ENCODE results near the gene SIAH2.

SIAH2 gene

DNA sequence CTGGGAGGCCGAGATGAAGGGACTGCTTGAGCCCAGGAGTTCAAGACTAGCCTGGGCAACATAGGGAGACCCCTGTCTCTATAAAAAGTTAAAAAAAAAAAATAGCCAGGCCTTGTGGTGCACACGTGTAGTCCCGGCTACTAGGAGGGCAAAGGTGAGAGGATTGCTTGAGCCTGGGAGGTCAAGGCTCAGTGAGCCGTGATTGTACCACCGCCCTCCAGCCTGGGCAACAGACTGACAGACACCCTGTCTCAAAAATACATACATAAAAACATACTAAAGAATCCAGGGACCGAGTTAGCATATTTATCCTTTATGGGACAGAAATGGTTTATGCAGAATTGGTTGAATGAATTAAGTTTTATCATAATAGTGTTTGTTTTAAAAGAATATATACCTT lies 13.7 kb downstream of the SIAH2 start:
- no peak for DNase-seq (ENCODE audit: low read depth in 2 of 2)

DNA sequence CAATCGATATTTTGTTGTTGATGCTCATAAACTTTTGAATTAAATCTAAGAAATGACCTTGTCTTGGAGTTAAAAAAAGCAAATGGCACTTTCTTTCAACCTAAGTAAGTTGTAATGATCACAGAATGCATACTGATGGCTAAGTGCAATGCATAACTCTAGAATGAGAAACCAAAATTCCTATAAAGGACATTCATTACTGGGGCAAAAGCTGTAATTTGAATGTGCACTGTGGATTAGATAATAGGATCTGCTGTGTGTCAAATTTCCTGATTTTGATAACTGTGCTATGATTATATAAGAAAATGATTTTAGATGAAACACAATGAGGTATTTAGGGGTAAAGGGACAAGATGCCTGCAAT lies 14.3 kb downstream of the SIAH2 start:
- no peak for DNase-seq (ENCODE audit: low read depth in 2 of 2)

DNA sequence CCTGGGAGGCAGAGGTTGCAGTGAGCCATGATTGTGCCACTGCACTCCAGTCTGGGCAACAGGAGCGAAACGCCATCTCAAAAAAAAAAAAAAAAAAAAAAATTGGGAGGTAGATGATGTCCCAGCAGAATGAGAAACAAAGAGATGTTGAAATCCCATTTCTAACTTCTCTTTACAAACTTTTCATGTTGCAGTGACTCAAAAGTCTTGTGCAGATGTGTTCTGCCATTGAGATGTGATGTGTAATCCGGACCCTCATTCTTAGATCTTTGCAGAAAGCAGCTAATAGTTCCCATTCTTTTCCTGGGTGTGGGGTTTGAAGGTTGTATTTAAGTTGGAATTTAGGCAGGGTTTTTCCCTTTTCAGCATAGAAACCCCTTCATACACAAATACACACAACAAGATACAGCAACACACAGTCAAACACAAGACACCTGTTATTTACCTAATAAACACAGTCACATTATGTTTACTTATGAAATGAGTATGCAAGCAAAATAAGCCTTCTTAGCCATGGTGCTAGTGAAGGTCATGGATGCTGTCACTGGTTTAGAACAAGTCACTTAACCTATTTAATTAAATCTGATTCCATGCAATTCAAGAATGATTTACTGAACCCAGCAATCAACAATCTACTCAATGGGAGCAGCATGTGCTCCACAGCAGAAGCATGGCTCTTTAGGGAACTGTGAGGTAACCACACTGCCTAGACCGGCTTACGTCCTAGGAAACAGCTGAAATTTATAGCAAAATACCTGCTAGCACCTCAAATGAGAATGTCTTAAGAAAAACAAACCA lies 14.9 kb downstream of the SIAH2 start:
- DNase-seq (ENCODE audit: low read depth in 2 of 2) = no peak

DNA sequence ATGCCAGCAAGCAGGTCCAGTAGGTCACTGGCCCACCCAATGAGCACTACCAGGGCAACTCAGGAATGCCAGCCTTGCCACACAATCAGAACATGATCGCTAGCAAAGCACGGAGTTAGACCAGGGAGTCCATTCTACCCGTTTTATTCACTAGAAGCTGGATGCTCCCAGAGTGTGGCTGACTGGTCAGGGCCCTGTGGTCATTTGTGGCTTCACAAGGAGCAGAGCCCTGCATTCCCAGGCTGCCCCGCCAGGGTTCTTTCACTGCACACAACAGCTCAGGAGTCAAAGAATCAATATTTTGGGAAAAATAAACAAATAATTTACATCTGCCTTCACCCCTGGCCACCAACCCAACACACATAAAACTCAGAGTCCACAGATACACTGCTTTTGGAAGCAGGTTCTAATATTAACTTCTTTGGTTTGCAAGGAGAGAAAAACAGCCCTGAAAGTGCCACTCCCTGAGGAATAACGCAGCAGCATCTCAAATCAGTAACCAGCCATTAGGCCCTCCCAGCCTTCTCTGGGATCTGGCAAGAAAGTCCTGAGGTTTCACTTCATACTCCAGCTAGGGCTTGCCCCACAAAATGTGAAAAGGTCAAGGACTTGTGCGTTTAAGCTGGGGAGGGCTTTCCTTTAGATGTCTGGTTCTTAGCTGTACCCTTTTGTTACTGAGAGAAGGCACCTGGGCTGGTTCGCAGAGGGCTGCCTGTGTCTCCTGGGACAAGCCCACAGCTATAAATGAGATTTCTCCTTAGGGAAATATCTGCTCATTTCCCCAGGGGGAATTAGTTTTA lies 16.0 kb downstream of the SIAH2 start:
- no peak for DNase-seq (ENCODE audit: low read depth in 2 of 2)

DNA sequence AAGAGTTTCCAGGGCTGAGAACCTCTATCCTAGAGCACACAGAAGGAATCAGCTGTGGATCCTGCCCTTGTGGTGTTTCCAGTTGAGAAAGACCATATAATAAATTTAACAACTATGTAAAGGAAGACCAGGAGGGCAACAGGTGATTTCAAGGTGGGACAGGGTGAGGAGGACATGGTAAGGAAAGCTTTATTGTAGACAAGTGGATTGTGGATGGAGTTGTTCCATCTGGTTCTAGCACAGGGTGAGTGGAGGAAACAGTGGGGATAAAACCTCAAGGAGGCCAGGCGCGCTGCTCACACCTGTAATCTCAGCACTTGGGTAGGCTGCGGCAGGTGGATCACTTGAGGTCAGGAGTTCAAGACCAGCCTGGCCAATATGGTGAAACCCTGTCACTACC lies 17.1 kb downstream of the SIAH2 start:
- no peak for DNase-seq (ENCODE audit: low read depth in 2 of 2)

DNA sequence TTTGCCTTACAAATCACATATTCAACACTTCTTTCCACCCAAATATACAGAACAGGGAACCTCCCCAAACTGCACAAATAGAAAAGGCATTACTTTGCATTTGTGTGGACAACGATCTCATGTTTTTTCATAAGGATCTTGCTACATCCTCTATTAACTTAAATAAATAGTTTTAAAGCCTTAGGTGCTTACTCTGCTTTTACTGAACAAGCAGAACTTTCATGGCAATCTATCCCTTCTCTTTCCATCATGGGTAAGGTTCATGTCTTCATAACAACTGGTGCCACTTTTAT lies 18.1 kb downstream of the SIAH2 start:
- DNase-seq (ENCODE audit: low read depth in 2 of 2) = no peak

DNA sequence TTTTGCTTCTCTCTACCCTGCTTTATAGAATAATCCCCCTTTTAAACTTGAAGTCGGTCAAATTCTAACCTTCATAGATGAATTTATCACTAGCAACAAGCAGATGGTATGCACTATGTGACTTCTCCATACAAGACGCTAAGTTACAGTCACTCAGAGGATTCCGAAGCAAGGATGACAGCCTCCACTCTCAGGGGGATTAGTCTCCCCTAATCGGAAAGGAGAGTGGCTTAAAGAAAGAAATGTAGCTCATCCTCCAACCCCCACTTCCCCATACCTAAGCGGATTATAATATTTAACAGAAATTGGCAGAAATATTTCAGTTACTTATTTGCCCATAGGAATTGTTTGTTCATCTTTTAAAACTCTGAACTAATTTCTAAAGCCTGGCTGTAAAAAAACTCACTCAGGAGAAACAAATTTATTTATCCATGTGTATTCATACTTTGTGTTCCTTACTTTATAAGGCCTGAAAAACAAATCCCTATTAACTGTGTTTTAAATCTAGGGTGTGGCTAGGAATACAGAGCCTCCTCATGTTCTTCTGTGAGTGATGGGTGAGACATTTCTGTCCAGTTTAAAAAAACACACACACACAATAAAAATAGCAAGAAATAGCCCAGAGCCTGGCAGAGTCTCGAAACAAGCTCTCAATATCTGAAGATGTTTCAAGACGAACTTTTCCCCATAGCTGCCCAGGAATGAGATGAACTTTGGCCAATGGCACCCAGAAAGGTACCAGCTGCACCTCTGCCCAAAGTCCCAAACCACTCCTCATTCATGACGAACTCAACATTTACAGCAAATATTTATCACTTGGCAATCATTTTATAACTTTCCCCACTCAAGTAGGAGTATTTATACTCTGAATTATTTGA lies 18.7 kb downstream of the SIAH2 start:
- DNase-seq (ENCODE audit: low read depth in 2 of 2) = no peak

DNA sequence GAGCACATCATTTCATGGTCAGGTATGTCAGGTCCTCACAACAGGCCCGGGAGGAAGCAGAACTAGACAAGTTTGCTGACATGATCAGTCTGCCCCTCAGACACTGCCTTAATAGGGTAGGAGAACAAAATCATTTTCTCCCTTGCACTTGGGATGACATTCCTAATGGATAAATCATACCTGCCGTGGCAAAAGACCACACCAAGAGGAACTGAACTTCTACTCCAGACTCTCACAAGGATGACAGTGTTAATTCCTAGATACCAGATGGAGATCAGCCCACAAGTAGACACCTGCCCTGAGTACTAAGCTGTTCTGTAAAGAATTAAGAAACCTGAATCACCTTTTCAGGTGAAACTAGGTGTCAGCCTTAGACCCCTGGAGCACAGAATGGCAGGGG lies 19.5 kb downstream of the SIAH2 start:
- no peak for DNase-seq (ENCODE audit: low read depth in 2 of 2)

DNA sequence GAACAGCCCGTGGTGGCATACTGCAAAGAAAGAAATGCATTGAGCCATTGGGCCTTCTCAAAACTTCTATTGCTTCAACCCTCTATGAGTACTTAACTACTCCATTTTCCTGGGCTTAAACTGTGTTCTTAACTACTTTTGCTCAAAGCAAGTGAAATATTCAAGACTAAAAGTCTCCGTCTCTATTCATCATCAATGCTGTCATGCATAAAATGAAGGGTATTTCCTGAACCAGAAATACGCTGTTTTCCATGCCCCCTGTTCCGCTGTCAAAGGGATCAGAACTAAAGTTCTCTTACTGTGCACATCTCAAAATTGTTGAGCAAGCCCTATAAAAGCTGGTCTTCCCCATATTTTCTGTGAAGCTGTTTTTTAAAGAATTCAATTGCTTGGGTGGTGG lies 20.3 kb downstream of the SIAH2 start:
- no peak for DNase-seq (ENCODE audit: low read depth in 2 of 2)

DNA sequence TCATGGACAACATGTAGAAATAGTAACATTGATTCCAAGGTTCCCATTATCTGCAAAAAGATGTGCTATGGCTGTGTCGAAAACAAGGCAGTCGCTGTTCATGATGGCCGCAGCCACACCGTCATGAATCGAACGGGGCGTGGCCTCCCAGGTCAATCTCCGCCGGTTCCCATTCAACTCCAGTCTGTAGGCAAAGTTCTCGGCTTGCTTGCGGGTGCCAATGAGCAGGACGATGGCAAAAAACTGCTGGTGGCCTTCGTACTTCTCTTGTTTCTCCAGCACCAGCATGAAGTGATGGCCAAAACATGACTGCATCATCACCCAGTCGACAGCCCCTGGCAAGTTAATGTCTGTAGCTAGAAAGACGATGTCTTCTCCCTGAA lies 20.8 kb downstream of the SIAH2 start:
- no peak for DNase-seq (ENCODE audit: low read depth in 2 of 2)

DNA sequence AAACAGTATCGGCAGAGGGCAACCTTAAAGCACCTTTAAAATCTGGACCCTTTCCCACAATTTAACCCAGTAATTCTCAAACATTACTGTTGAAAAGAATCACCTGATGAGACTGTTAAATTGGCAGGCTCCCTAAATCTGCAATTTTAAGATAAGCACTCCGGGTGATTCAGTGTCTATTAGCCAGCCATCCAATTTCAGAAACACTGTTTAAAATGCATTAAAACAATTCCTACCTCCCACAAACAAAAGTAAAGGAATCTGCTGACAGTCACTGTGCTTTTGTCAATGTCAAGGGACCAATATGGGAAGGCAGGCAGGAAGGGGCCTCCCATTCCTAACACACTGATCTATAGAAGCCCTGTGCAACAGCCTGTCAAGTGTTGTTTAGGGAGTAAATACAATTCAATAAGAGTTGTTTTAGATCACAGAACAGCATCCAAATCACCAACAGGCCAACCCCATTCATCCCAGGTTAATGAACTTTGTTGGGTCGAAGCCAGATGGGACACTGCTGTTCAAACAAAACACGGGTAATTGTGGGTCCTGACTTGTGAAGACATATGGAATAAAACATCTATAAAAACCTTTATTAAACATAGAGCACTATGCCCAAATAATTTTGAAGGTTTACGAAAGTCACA lies 21.4 kb downstream of the SIAH2 start:
- no peak for DNase-seq (ENCODE audit: low read depth in 2 of 2)

DNA sequence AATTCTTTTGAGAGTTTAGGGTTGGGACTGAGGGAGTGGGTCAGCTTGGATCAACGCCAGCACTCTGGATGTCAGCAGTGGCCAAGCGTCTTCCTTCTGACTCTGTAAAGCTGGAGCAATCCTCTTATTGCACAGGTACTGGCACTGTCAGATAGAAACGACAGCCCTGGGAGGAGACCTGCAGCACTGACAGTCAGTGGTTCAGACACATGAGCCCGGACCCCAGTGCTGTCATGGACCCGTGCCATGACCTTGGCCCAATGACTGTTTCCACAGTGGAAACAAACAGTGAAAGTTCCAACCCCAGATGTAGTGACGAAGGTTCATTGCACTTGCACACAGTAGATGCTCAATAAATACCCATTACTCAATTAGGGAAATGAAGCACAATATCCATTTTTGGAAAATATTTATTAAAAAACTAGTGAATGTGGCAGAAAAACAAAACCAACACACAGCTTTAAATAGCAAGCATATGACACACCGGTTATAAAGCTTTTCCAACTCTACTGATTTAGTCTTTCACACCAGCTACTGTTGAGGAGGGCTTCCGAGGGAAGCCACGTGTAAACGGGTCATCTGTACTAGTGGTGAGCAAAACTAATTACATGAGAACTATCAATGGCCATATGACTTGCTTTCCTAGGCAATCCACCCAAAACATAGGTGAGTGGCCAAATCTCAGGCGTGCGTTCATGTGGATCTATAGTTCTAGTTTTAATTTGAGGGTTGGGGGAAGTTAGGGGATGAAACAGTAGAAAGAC lies 22.1 kb downstream of the SIAH2 start:
- DNase-seq (ENCODE audit: low read depth in 2 of 2) = no peak

DNA sequence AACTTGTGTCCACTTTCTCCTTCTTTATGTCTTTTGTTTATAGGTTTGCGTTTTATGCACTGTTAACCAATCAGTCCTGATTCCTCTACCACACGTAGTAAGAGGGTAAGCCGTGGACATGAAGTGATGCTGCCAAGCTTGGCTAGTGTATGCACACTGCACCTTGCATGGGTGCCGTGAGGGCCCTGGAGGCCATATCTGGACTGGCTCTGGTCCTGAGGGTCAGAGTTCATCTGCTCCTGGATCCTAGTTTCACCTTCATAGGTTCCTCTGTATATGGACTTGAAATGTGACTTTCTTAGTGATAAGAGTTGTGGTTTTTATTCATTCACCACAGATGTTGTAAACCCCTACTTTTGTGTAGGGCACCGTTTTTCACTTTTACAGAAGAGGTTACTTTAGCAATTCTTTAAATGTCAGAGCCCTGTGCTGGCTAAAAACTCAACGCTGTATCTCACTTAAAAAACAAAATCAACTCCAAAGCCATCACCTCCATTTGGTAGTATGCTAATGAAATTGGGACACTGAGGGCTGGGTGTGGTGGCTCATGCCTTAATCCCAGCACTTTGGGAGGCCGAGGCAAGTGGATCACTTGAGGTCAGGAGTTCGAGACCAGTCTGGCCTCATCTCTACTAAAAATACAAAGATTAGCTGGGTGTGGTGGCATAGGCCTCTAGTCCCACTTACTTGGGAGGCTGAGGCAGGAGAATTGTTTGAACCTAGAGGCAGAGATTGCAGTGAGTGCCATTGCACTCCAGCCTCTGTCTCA lies 22.9 kb downstream of the SIAH2 start:
- DNase-seq (ENCODE audit: low read depth in 2 of 2) = no peak

DNA sequence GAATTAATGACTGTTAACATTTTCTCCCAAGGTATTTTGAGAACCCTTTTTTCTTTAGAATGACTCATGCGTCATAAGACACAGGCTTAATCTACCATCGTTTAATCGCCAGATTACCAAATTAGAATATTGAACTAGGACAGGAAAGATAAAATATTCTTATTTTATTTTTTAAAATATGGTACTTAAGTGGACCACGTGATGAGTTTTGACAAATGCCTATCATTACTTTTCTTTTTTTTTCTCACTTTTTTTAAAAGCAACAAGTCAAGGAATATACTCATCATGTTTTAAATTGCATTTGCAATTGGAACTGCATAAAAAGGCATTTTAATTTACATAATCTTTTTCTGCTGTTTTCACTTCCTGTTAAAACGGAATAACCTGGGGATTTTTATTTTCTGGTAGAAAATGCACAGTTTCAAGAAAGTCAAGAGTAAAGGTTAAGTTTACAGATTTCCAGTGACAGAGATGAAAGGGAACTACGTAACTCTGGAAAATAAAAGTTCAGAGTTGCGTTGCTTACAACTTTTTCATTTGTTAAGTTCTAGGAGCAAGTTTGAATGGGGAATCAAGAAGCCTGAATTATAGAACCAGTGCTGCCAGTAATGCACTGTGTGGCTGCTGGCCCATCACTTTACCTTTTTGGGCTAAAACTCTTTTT lies 23.6 kb downstream of the SIAH2 start:
- no peak for DNase-seq (ENCODE audit: low read depth in 2 of 2)

DNA sequence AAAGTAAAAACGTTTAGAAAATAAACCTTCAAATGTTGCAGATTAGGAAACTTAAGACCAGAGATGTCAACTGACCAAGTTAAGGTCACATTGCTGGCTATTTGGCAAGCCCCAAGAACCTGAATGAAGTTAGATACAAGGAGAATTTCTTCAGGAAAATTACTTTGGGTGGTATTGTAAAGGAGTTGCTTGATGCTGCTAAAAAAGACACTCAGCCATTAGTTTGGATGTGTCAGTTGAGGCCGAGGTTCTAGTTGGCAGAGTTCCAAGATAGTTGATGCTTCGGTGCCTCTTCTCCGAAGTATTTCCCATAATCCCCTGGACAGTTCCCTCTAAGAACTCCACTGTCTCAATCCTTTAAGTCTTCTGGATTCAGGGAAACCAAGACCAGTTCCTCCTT lies 24.3 kb downstream of the SIAH2 start:
- no peak for DNase-seq (ENCODE audit: low read depth in 2 of 2)

DNA sequence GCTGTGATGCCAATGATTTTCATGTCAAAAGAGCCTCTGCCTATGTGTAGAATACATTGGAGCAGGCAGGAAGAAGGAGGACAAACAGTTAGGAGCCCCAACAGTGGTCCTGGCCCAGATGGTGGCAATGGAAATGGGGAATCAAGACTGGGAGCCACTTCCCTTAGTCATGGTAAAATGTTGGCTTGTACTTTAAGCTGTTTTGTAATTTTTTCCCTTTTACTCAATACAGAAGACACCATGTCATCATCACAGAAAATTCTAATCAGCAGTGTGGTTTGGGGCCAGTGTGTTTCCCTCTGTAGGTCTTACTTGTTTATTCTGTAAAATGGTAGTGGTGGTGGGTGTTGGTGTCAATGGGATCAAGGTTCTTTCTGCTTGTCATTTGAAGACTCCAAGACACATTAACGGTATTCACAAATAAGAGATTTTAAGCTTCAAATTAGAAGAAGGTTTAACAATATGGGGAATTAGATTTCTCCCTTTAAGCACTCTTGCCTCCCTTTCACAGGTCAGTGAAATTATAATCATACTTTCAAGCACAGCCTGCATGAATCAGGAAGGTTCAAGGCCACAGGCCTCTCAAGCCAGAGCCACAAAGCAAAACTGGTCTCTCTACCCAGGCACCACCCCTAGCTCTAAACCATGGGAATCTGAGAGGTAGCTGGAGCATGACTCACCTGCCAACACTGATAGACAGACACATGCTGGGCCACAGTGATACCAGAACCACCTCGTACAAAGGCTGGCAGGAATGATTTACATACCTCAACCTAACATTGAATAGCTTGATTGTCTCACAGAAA lies 24.9 kb downstream of the SIAH2 start:
- DNase-seq (ENCODE audit: low read depth in 2 of 2) = no peak

DNA sequence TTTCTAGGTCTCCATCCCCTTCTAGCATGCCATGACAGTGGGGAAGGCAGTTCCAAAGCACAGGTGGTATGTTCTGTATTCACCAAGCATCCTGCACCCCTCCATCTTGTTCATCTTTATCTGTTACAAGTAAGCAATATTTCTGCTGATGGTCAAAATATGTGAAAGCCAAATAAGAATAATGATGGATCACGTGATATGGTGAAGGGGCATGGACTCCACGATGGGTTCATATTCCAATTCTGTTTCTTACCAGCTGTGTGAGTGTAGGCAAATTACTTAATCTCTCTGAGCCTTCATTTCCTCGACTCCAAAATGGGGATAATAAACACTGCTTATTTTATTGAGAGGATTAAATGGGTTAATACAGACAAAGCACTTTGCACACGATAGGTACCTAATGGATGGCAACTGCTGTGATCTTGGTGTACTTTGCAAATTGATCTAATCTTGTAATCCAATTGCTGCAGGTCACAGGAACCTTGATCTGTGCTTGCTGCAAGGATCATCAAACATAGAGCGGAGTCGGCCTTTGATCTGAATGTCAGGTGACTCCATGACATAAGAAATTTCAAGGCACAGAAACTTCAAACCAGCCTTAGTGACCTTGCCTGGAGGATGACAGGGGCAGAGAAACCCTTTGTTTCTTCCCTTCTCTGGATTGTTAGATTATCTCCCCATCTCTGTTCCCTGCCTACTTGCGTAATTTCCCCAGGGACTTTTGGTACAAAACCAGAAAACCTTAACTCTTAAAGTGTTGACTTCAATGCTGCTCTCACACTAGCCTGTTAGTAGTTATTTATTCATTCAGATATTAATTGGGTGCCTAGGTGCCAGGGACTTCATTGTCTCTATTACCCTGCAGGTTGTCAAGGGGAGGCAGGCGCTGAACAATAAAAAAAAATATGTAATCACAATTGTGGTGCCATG lies 25.8 kb downstream of the SIAH2 start:
- DNase-seq (ENCODE audit: low read depth in 2 of 2) = no peak

DNA sequence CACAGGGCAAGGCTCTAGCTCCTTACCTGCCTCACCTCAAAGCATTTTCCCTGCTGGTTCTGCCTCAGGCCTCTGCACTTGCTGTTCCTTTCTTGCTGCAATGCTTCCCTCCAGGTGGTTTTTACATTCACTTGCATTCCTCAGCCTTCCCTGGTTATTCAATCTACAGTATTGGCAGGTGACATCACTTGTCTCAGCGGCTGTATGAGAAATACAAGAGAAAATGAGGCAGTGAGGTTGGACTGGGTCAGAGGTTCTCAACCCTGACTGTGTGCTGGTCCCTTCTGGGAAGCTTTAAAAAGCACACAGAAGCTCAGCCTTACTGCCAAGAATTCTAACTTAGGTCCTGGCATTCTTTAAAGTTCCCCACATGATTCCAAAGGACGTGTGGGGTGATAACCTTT lies 26.7 kb downstream of the SIAH2 start:
- no peak for DNase-seq (ENCODE audit: low read depth in 2 of 2)
